Esophagus (tissue), 2 donors: ENCODE results near the gene PIK3CA. TPM values are rescaled to one million over a fixed set of nuclear protein-coding genes. Genes with fewer than 3 reads are reported as not detected.
"Not testable (repeated sequence)": the region's sequence is repeated elsewhere in the genome, so short reads cannot be mapped to it uniquely, and the experiment has no call there.

Experiments used
- H3K27ac ChIP-seq, 2 donors: one replicate each; pipeline ENCODE4 v1.5.1; 2013; ENCODE audit warnings: low read depth in 2 of 2, mild to moderate bottlenecking in 2 of 2, inconsistent platforms in 1 of 2, low read length in 1 of 2, moderate library complexity in 1 of 2
- H3K27me3 ChIP-seq, 2 donors: one replicate each; pipeline ENCODE4 v1.6.1; 2013; ENCODE audit warnings: low read length in 2 of 2, control low read depth in 1 of 2, mild to moderate bottlenecking in 1 of 2; ENCODE audit not compliant: insufficient read depth in 2 of 2, control insufficient read depth in 1 of 2
- H3K36me3 ChIP-seq, 2 donors: one replicate each; pipeline ENCODE4 v1.6.1; 2013; ENCODE audit warnings: low read length in 1 of 2; ENCODE audit not compliant: control insufficient read depth in 2 of 2, insufficient read depth in 2 of 2
- H3K4me1 ChIP-seq, 2 donors: one replicate each; pipeline ENCODE4 v1.6.1; 2013; ENCODE audit warnings: low read length in 1 of 2; ENCODE audit not compliant: control insufficient read depth in 2 of 2, insufficient read depth in 2 of 2
- H3K4me3 ChIP-seq, 2 donors: one replicate each; pipeline ENCODE4 v1.5.1; 2013; ENCODE audit warnings: low read length in 2 of 2, mild to moderate bottlenecking in 2 of 2, low read depth in 1 of 2, moderate library complexity in 1 of 2
- H3K9me3 ChIP-seq, 2 donors: one replicate each; pipeline ENCODE4 v1.6.1; 2013; ENCODE audit warnings: mild to moderate bottlenecking in 2 of 2, low read depth in 1 of 2, low read length in 1 of 2, moderate library complexity in 1 of 2; ENCODE audit not compliant: control insufficient read depth in 2 of 2, insufficient read depth in 1 of 2
- WGBS, 2 donors: extraction: QIAGEN DNeasy Blood & Tissue Kit; methylation state at CpG; one replicate each; pipeline ENCODE4 v1.1.7; 2013; 5-methylcytosine and 5-hydroxymethylcytosine counted together
- polyA plus RNA-seq, 2 donors: library from polyadenylated mRNA; stranded (reverse); fragments of 200-250 nt; gene quantifications; one replicate each; pipeline ENCODE4 v1.2.3, GENCODE V29; 2013
- donor health status: healthy with polysubstance abuse.
- donor health status: Bipolar disorder and iron deficiency.

PIK3CA gene
- polyA plus RNA-seq, 2 donors: 3.4 to 5.2 TPM

DNA sequence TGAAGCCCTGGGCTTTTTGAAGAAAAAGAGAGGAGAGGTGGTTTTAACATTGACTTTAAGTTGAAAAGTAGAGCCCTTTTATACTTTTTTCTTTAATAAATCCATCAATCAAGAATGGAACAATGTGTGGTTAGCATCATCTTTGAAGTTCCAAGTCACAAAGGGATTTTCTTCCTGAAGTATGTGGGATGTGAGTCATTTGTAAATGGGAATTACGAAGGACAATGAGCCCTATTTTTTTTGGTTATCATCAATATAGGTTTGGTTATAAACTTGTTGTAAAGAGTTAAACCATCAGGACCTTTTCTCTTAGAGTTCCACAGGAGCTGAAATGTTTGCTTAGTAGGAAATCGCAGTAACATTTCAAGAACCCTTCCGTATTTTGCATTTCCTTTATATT is 38.3 kb downstream of the PIK3CA start:
- 81 to 88% methylated on average over 3 of the region's 3 CpGs for WGBS, 2 donors
- no peaks in the 10 kb centered on the region for H3K9me3 ChIP-seq
- H3K4me3 ChIP-seq: no peak overlapping the region
- no peak overlapping the region for H3K27ac ChIP-seq
- H3K27me3 ChIP-seq: no peaks in the 10 kb centered on the region
- no peaks in the 10 kb centered on the region for H3K36me3 ChIP-seq
- H3K4me1 ChIP-seq: no peaks in the 10 kb centered on the region

- H3K4me1 ChIP-seq: no peaks in the 10 kb centered on the region
- no peak overlapping the region for H3K27ac ChIP-seq
- no peaks in the 10 kb centered on the region for H3K36me3 ChIP-seq
- no peak overlapping the region for H3K4me3 ChIP-seq
- H3K9me3 ChIP-seq: no peaks in the 10 kb centered on the region
- H3K27me3 ChIP-seq: no peaks in the 10 kb centered on the region
- 44 to 62% methylated on average over 3 of the region's 3 CpGs for WGBS, 2 donors
These were observed 41.6 kb downstream of the PIK3CA start for GRCh38 chr3:179189759-179190158.

- no peaks in the 10 kb centered on the region for H3K36me3 ChIP-seq
- WGBS, 2 donors: 73 to 83% methylated on average over 6 of the region's 6 CpGs
- H3K4me1 ChIP-seq: no peaks in the 10 kb centered on the region
These were observed 42.4 kb downstream of the PIK3CA start for GRCh38 chr3:179190581-179190980.

DNA sequence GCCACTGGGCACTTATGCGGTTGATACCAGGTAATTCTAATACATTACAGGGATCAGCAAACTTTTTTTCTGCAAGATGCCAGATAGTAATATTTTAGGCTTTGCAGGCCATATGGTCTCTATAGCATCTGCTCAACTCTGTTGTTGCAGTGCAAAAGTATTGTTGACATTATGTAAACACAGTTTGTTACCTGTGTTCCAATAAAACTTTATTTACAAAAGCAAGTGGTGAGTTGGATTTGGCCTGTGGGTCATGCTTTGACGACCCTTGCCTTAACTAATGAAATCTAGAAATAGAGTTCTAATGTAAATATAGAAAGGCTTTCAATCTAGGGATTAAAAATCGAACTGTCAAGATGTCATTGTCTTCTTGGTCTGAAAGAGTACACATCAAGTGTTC is 44.4 kb downstream of the PIK3CA start:
- WGBS, 2 donors: 81 to 86% methylated on average over 3 of the region's 3 CpGs
- no peaks in the 10 kb centered on the region for H3K4me1 ChIP-seq

More at GRCh38 chr3:179190581-179190980, 42.4 kb downstream of the PIK3CA start:
- Histone ChIP-seq H3K4me3 (no peak overlapping the region), H3K27ac (no peak overlapping the region), H3K27me3 (no peaks in the 10 kb centered on the region), H3K9me3 (no peaks in the 10 kb centered on the region)

DNA sequence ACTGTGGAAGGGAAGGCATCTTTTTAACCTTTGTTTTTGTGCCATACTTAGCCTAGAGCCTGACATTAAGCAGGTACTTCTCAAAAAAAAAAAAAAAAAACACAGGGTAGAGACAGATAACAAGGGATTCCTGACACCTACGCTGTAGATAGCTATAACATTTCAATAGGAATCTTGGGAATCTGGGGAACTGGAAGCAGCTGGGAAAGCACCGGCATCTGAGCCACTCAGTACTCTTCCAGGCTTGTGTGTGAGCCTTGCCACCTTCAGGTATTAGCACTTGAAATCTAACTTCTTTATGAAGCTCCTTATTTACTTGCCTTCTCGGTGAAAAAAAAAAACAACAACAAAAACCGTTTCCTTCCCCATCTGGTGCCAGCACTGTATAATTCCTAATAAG is 46.8 kb downstream of the PIK3CA start:
- no peaks in the 10 kb centered on the region for H3K4me1 ChIP-seq
- H3K9me3 ChIP-seq: no peaks in the 10 kb centered on the region
- no peak overlapping the region for H3K4me3 ChIP-seq
- H3K36me3 ChIP-seq: no peaks in the 10 kb centered on the region
- H3K27me3 ChIP-seq: no peaks in the 10 kb centered on the region
- 64 to 77% methylated on average over 4 of the region's 4 CpGs for WGBS, 2 donors
- no peak overlapping the region for H3K27ac ChIP-seq

More for the DNA sequence above, 44.4 kb downstream of the PIK3CA start:
- Histone ChIP-seq H3K4me3 (no peak overlapping the region), H3K27ac (no peak overlapping the region), H3K36me3 (no peaks in the 10 kb centered on the region), H3K9me3 (no peaks in the 10 kb centered on the region), H3K27me3 (no peaks in the 10 kb centered on the region)

GRCh38 chr3:179196098-179196497 is 47.9 kb downstream of the PIK3CA start:
- H3K36me3 ChIP-seq: peaks cover 0 to 3% of the 10 kb centered on the region in 2 donors
- H3K27ac ChIP-seq: no peak overlapping the region
- H3K4me3 ChIP-seq: no peak overlapping the region
- H3K27me3 ChIP-seq: no peaks in the 10 kb centered on the region
- no peaks in the 10 kb centered on the region for H3K4me1 ChIP-seq
- WGBS, 2 donors: 28 to 31% methylated on average over 1 of the region's 1 CpG
- H3K9me3 ChIP-seq: no peaks in the 10 kb centered on the region

- no peaks in the 10 kb centered on the region for H3K4me1 ChIP-seq
- WGBS, 2 donors: 92 to 95% methylated on average over 4 of the region's 4 CpGs
- no peak overlapping the region for H3K4me3 ChIP-seq
- no peaks in the 10 kb centered on the region for H3K27me3 ChIP-seq
- H3K27ac ChIP-seq: no peak overlapping the region
- H3K9me3 ChIP-seq: no peaks in the 10 kb centered on the region
- H3K36me3 ChIP-seq: peaks cover 0 to 3% of the 10 kb centered on the region in 2 donors
These were observed 48.5 kb downstream of the PIK3CA start for GRCh38 chr3:179196700-179197099.

DNA sequence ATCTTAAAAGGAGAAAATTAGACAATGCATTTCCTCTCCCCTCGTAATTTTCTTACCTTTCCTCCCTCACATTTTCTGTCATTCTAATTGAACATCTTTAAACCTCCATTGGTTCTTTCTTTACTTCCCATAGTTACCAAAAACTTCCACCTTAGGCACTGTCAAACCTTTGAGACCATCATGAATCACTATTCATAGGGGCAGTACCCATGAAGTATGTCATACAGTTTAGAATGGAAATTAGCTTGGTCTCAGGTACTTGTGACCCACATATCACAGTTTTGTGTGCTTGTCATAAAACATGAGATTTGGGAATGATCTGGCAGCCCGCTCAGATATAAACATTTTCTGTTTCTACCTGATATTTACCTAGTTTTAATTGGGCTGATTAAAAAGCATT is 52.6 kb downstream of the PIK3CA start:
- 98% methylated on average over 2 of the region's 2 CpGs for WGBS, 2 donors
- Histone ChIP-seq H3K4me3 (no peak overlapping the region), H3K4me1 (no peaks in the 10 kb centered on the region), H3K9me3 (no peaks in the 10 kb centered on the region), H3K36me3 (peaks cover 0 to 3% of the 10 kb centered on the region in 2 donors), H3K27ac (no peak overlapping the region), H3K27me3 (no peaks in the 10 kb centered on the region)

DNA sequence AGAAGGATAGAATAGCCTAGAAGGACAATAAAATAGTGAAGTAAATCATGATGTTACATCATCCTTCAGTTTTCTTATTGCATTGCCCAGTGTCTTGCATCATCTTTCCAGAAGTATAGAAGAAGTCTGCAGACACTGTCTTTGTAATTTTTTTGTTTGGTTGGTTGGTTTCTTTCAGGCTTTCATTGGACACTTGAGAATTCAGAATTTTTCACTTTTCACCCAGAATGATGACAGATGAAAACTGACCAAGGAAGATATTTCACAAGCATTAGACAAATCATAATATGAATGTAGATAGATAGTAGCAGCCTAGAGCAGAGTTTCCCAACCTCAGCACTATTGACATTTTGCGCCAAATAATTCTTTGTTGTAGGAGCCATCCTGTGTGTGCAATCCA is 67.4 kb downstream of the PIK3CA start:
- H3K36me3 ChIP-seq, H3K4me1 ChIP-seq, H3K9me3 ChIP-seq, H3K4me3 ChIP-seq, H3K27ac ChIP-seq, H3K27me3 ChIP-seq: not testable (repeated sequence)
- WGBS, 2 donors: 100% methylated on average over 1 of the region's 1 CpG; no CpG with 5 or more reads in 1 of the 2 donors

DNA sequence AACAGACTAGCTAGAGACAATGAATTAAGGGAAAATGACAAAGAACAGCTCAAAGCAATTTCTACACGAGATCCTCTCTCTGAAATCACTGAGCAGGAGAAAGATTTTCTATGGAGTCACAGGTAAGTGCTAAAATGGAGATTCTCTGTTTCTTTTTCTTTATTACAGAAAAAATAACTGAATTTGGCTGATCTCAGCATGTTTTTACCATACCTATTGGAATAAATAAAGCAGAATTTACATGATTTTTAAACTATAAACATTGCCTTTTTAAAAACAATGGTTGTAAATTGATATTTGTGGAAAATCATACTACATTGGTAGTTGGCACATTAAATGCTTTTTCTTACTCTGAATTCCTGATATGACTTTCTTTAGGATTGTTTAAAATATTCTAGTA is 70.1 kb downstream of the PIK3CA start:
- WGBS, 2 donors: 88 to 92% methylated on average over 1 of the region's 1 CpG
- not testable (repeated sequence) for H3K27ac ChIP-seq, H3K4me3 ChIP-seq, H3K27me3 ChIP-seq, H3K36me3 ChIP-seq, H3K4me1 ChIP-seq, H3K9me3 ChIP-seq
